GF-D8 (cell line): ENCODE results near the gene QRFP.
"Not testable (repeated sequence)": the region's sequence is repeated elsewhere in the genome, so short reads cannot be mapped to it uniquely, and the experiment has no call there.

ENCODE experiments used
- DNase-seq: peaks from one replicate; lab custom pipeline; 2025; lab: John Stamatoyannopoulos, UW

QRFP gene

DNA sequence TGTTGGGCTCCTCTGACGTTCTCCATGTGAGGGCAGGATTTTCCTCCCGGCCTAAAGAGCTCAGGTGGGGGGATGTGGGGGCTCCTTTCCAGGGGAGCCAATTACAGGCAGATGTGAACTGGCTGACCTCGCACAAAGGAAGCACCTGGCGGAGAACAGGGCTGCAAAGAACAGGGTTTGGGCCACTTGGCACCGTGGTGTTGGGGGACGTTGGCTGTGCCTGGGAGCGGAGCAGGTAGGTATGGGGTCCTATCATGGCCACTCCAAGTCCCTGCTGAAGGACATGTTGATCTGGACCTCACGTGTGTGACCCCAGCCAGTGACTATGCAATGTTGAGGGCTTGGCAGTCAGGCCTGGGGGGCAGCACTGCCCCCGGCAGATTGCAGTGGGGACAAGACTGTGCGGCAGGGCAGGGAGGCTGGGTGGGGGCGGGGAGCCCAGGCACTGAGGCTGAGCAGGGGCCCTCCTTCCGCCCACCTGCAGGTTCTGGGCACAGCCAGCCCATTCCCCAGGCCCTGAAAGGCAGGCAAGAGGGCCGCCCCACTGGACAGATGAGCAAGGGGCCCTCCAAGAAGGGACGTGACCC, 23.0 kb upstream of the QRFP start:
- DNase-seq: no peak

DNA sequence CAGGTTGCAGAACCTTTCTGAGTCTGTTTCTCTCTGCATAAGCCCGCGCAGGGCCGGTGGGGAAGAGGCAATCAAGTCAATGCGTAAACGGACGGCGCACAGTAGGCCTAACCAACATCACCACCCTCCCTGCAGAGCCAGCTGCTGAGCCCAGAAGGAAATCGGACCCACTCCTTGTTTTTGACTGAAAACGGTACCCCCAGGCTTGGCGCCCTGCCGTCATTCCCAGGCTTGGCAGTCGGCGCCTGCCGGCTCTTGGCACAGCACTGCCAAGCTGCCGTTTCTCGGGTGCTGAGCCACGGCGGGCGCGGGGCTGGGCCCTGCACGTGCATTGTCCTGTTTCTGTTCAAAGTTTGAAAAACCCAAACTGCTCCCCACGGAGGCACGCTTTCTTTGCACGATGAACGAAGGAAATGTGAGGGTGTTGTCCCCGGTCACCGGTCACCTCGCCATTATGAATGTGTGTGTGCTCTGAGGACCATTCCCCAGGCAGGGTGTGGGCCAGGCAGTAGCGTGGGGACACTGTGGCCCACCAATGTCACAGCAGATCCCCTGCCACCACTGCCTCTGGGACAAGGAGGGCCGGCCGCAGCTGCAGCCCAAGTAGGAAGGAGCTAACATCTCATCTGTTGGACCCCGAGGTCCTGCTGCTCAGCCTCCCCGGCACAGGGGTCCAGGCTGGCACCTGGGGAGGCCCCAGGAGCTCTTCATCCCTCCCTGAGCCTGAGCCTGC, 22.4 kb upstream of the QRFP start:
- no peak for DNase-seq

DNA sequence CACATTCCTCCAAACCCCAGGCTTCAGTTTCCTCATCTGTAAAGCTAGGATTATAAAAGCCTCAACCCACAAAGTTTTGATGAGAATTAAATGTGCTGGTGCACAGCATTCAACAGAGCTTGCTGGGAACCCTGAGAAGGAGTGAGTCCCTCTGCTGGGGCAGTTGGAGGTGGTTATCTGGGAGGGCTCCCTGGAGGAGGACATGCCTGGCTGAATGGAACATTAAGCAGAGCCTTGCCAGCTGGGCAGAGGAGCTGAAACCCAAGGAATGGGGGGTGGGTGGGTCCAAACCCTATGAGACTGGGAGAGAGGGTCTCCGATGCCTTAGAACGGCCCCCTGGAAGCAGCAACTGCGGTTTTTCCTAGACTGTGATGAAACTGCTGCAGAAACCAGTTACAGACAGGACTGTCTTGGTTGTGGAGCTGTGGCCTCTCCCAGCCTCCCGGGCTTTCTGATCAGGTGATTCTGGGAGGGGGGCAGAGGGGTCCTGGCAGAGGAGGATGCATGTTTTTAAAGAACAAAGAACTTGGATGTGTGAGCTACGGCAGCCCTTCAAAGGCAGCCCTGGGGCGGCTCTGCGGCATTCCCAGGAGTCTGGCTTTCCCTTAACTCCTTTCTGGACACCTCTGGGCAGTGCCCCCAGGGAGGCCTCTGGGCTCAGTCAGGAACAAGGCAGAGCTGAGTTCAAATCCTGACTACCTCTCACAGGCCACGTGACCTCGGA, 21.7 kb upstream of the QRFP start:
- no peak for DNase-seq

DNA sequence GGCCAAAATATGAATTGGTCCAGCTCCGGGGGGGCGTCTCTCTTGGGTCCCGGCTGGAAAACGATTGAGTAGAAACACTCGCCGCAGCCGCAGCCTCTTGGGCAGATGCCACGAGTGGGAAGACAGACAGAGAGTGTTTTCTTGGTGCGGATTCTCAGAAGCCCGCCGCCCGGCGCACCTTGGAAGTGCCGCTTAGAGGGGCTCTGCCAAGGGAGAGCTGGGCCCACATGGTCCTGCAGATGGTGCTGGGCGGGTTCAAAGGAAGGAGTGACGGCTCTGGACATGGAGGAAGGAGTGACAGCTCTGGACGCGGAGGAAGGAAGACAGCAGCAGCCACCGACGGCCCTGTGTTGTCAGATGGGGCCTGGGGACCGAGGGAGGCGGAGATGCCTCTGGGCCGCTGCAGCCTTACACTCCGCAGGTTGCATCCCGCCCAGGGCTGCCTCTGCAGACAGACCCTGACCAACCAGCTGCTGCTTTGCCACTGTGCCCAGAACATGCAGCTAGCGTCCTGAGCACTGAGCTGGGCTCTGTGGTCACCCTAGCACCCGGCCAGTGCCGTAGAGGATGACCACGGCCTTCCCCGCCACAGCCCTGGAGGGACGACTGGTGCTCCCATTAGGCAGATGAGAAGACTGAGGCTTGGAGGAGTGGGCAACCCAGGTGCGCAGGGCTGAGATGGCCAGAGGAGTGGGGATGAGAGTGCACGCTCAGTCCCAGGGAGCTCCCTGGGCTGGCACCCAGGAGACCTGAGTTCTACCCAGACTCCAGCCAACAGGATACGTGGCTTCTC, 20.8 kb upstream of the QRFP start:
- DNase-seq: no peak

DNA sequence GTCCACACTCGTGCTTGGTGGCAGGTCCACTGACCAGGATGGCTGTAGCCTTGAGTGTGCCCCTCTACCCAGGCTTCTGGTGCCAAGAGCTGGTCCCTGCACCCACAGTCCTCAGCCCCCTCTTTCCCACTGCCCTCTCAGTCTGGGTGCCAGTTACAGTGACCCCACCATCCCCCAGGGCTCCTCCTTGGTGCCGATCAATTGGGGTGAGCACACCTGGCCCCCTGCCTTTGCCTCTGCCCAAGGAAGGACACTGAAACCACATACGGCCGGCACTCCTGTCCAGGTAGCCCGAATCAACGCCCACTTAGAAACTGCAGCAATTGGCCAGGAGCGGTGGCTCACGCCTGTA, 18.5 kb upstream of the QRFP start:
- DNase-seq: no peak

DNA sequence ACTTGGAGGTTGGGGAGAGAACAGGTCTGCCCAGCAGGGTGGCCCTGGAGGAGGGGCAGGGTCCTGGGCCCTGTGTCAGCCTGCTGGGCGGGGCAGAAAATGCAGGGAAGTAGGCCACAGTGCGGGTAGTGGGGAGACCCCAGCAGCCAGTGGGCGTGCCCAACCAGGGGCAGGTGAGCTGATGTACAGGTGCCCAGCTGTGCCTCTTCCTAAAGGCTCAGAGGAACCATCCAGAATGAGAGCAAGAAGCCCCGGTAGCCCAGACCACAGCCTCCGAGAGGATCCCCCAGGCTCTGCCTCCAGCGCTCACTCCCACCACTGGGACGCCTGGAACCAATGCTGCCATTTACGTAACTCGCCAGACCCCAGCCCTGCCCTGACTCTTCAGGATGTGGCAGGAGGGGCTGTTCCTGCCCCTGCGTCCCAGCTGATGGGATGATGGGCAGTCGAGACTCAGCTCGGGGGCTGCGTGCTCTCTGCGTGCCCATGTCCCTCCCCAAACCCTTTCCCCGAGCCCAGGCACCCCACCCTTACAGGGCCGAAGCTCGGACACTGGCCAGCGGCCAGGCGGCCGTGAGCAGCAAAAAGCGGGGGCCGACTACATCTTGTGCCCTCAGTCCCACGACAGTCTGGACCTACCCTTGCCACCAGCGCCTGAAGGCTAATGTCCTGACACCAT, 17.9 kb upstream of the QRFP start:
- DNase-seq: no peak

DNA sequence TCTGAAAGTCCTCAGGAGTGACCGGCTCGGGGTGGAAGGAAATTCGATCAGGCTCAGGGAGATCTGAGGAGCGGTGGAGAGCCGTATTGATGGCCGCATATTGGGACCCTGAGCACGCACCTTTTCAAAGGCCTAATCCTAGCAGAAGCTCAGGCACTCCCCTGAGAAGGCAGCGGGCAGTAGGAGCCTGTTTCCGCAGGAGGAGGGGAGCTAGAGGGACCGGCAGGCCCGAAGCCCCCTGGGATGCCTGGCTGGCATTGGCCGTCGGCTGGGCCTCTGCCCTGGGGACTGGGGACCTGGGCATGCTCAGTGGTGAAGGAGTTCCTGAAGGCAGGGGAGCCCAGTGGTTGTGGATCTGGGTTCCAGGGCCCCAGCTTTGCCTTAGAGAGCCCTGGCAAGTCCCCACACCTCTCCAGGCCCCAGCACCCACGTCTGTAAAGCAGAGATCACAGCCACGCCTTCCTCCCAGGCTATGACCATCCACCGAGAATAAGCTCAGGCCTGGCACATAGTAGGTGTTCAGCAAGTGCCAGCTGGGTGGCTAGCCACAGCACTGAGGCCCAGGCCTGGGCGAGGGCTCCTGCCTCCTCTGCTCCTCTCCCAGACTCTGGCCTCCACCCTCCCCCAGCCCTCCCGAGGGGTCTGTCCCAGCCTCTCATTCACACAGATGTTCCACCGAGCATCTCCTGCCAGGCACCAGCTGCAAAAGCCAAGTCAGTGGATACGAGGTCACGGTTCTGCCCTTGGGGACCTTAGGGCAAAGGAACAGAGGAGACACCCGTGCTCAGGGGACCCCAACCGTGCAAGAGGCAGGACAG, 17.2 kb upstream of the QRFP start:
- no peak for DNase-seq

DNA sequence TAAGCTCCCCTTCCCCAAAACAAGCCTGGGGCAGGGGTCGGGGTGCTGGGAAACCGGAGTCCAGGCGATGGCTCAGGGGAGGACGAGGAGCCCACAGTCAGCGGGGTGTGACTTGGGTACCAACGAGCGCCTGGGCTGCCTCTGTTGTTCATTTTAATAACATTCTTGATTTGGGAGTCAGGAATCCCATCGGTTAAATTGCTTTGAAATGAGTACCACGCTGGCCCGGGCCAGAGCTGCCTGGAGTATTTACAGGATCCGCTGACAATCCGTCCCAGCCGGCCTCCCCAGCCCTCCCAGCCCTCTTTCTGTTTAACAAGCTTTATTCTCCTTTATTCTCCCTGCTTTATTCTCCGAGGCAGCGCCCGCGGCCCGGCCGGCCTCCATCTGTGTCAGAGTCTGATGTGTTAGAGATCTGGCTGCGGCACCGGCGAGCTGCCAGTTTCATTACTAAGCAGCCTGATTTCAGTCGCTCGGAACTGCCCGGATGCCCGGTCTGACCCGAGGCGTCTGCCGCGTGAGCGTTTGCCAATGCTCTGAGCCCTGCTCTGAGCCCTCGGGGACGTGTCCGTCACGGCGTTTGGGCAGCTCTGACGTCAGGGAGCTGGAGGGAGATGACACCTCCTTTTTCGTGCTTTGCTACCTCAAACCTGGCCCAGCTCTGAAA, 16.5 kb upstream of the QRFP start:
- no peak for DNase-seq

DNA sequence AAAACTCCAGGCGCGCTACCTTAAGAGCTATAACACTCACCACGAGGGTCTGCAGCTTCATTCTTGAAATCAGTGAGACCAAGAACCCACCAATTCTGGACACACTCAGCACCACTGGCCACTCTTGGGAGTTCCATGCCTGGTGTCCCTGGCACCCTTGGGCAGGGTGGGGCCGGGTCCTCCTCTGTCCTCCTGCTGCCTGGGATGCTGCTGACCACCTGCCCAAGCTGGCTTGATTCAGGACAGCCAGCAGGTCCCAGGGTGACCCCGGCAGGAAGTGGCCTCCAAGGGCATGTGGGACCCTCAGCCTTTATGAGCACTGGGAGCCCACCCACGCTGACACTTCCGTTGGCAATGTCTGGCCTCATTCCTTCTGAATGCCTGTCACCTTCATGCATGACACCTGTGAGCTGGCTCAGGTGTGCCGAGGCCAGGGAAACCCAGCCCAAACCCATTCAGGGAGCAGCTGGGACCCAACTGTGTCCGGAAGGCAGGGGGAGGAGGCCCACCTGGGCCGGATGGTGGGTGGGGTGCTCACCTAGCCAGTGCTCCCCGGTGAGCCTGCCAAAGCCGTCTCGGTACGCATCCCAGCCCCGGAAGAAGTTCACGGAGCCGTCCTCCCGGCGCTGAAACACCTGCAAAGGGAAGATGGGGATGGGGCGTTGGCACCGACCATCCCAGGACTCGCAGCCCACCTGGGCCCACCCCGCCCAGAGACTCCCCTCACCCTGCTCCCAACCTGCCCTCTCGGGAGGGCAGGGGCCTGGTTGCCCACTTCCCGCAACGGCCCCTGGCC, 14.8 kb upstream of the QRFP start:
- DNase-seq: no peak

DNA sequence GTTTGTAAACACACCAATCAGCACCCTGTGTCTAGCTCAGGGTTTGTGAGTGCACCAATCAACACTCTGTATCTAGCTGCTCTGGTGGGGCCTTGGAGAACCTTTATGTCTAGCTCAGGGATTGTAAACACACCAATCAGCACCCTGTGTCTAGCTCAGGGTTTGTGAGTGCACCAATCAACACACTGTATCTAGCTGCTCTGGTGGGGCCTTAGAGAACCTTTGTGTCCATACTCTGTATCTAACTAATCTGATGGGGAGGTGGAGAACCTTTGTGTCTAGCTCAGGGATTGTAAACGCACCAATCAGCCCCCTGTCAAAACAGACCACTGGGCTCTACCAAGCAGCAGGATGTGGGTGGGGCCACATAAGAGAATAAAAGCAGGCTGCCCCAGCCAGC, 14.1 kb upstream of the QRFP start:
- not testable (repeated sequence) for DNase-seq

DNA sequence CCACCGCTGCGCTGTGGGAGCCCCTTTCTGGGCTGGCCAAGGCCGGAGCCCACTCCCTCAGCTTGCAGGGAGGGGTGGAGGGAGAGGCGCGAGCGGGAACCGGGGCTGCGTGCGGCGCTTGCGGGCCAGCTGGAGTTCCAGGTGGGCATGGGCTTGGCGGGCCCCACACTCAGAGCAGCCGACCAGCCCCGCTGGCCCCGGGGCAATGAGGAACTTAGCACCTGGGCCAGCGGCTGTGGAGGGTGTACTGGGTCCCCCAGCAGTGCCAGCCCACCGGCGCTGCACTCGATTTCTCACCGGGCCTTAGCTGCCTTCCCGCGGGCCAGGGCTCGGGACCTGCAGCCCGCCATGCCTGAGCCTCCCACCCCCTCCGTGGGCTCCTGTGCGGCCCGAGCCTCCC, 13.4 kb upstream of the QRFP start:
- not testable (repeated sequence) for DNase-seq

DNA sequence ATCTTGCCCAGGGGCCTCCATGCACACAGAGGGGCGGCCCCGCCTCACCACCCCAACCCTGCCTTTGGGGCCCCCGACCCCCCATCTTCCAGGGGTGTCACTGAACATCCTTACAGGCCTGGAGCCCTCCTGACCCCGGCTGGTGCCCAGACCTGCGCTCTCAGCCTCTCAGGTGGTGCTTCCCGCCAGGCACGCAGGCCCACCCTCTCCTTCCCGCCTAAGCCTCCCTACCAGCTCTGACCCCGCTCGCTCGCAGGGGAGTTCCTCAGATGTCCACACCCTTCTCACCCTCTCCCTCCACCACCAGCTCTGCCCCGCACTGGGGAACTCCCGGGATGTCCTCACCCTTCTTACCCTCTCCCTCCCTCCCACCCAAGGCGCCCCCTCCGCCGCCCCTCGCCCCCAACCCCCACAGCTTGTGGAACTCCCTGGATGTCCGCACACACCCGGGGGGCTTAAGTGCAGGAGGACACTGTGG, 12.3 kb upstream of the QRFP start:
- DNase-seq: no peak

DNA sequence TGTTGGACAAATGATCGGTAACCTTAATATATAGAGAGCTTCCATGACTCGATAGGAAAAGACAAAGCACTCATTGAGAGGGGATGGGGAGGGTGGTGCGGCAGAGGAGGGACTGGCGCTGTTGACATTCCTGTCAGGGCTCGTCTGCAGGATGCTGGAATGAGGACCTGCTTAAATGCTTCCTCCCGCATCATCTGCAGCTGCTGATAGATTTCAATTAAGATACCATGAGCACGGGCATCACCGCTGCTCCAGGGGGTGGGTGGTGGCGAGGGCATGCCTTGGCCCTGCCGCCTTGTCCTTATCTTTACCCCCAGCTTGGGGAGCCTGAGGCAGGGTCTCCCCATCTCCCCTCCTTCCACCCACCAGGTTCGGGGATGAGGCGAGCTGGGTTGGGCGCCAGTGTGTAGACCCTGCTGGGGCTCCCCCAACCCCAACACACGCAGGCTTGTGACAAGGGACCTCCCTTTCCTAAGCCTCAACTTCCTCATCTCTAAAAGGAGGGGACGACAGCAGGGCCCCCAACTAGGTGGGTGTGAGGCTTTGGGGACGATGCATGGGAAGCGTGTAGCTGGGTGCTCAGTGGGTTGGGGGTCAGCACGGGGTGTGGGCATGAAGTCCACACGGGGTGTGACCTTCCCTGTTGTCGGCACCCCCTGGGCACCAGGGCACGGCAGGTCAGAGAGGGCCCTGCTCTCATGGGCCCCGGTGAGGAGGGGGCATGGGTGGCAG, 11.7 kb upstream of the QRFP start:
- no peak for DNase-seq

DNA sequence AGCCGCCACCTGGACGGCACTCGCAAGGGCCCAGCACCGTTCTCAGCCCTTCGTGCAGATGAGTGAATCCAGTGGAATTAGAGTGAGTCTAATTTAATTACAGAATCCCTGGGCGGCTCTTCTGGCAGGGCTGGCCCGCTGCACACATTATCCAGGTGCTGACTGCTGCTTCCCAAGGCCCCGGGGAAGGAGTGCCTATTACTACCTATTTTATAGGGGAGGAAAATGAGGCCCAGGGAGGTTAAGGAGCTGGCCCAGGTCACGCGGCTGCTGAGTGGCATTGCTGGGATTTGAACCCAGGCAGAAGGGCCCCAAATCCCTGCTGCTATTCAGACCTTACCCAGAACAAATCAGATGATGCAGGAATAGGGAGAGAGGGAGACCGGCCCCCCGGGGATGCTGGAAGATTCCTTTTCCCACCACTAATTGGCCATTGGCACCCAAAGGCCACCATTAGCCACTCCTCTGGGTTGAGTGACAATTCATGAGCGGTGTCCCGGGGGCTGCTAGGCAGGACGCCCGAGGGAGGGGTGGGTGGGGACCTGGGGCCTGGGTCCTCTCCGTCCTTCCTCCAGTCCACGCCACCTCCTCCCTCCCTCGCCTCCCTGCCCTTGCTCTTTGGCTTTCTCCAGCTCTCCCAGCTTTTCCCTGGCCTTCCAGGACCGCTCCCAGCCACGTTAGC, 10.3 kb upstream of the QRFP start:
- DNase-seq: no peak

DNA sequence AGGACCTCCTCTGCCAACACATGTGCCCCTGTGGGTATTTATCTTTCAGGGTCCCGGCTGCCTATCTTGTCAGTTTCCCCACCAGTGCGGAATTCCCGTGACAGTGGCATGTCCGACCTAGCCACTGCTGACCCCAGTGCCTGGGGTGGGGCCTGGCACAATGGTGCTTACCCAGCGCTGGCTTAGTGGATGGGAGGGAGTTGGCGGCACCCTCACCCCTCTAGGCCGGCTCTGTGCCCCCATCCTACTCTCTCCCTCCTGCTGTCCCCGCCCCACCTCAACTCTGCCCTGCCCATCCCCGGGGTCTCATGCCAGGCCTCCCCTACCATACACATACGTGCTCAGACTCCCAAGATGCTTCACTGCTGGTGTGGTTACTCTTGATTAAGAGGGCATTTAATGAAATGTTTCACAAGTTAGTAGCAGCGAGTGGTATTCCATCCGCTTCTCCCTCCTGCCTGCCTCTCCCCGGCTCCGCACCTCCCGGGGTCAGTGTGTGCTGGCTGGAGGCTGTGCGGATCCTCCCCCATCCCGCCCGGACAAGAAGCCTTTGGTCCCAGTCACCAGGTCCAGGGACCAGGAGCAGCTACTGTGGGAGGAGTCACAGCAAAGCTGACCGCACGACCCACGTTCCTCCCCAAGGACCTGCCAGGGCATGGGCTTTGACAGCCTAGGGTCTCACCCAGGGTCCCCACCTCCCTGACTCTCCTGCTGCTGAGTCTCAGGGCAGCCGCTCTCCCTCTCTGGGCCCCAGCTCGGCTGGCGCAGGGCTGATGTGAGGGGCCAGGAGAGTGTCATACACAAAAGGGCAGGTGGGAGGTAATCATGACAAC, 9.5 kb upstream of the QRFP start:
- no peak for DNase-seq

DNA sequence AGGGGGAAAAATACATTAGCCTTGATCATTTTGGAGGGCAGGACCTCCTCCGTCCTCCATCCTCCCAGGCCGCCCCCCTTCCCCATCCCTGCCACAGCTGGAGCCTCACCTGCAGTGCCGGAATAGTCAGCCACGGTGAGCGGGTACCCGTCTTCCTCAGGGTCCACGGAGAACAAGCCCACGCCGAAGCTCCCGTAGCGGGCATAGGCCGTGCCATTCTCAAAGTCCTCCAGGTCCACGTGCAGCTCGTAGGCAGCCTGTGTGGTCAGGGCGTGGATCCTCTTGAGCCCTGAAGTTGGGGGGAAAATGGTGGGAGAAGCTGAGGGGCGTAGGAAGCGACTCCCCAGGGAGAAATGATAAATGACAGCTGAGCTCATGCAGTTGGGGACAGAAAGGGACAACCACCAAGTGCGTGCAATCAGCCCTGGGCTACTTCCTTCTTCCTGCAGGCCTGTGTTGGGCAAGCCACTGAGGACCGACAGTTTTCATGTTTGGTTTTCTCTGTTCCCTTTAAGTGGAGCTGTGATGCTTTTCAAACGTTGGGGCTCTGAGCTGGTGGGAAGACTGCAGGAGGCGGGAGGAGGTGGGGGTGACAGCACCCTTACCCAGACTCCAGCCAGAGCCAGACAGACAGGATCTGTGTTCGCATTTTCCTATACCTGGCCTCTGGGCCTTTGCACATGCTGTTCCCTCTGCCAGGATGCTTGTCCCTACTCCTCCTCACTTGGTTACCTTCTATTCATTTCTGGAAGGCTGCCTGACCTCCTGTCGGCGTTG, 8.7 kb upstream of the QRFP start:
- DNase-seq: no peak
